ENCODE results near the gene CHD5. TPM values are rescaled to one million over a fixed set of nuclear protein-coding genes. Genes with fewer than 3 reads are reported as not detected.
A peak's percentile ranks its signal among the peaks of the same experiment; 100 is the strongest.

Gene CHD5
- total and polyA plus RNA-seq, 12 donors, result 0.07 to 56.5 (median 2.1) TPM; not detected in 2

DNA sequence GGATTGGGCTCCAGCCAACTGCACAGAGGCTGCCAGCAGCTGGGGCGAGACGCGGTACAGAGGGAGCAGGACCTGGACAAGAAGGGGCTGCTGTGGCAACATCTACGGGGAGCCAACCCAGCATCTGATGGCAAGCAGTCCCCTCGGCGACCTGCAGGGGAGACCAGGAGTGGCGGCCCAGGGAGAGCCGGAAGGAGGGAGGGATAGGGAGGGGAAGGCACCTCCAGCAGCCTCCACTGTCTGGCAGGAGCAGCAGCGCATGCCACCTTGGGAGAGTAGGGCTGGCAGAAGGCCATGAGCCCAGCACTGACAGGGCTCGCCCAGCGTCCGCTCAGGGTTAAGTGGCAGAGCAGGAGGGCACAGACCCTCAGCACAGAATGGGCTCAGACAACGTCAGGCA, 17.3 kb downstream of the CHD5 start:
- intact Hi-C loops (cut with DNase I), result no loop called here
- Histone ChIP-seq H3K4me3 (no peak overlapping the region), H3K27me3 (peaks cover 4% of the 10 kb centered on the region), H3K9me3 (replicated peaks in 1 of 3) (no peaks in the 10 kb centered on the region), H3K27ac (no peak overlapping the region), H3K36me3 (replicated peaks in 1 of 2) (no peaks in the 10 kb centered on the region), H3K4me1 (replicated peaks in 1 of 2) (no peaks in the 10 kb centered on the region)
- peak in 1 of 7 donors; percentile 76 for DNase-seq
- no peak for TF ChIP-seq POLR2A (IDR thresholded peaks at IDR 0.05)
- TF ChIP-seq, protein P1, sequence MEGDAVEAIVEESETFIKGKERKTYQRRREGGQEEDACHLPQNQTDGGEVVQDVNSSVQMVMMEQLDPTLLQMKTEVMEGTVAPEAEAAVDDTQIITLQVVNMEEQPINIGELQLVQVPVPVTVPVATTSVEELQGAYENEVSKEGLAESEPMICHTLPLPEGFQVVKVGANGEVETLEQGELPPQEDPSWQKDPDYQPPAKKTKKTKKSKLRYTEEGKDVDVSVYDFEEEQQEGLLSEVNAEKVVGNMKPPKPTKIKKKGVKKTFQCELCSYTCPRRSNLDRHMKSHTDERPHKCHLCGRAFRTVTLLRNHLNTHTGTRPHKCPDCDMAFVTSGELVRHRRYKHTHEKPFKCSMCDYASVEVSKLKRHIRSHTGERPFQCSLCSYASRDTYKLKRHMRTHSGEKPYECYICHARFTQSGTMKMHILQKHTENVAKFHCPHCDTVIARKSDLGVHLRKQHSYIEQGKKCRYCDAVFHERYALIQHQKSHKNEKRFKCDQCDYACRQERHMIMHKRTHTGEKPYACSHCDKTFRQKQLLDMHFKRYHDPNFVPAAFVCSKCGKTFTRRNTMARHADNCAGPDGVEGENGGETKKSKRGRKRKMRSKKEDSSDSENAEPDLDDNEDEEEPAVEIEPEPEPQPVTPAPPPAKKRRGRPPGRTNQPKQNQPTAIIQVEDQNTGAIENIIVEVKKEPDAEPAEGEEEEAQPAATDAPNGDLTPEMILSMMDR (IDR thresholded peaks at IDR 0.05), result peak in 1 of 6 experiments; percentile 16
- 48 to 63% (median 55%) methylated on average over 8 to 13 of the region's 13 CpGs for WGBS, 4 donors

GRCh38 chr1:6162341-6162740, 17.8 kb downstream of the CHD5 start:
- no peak for DNase-seq
- peaks cover 4% of the 10 kb centered on the region for H3K27me3 ChIP-seq
- H3K9me3 ChIP-seq (replicated peaks in 1 of 3), result no peaks in the 10 kb centered on the region
- no peak overlapping the region for H3K27ac ChIP-seq
- TF ChIP-seq, protein P1 (IDR thresholded peaks at IDR 0.05), result no peak
- TF ChIP-seq POLR2A (IDR thresholded peaks at IDR 0.05), result no peak
- H3K36me3 ChIP-seq (replicated peaks in 1 of 2), result no peaks in the 10 kb centered on the region
- intact Hi-C loops (cut with DNase I), result no loop called here
- 68 to 79% (median 74%) methylated on average over 5 to 7 of the region's 7 CpGs for WGBS, 4 donors
- no peak overlapping the region for H3K4me3 ChIP-seq
- H3K4me1 ChIP-seq (replicated peaks in 1 of 2), result no peaks in the 10 kb centered on the region

- Histone ChIP-seq H3K9me3 (replicated peaks in 1 of 3) (no peaks in the 10 kb centered on the region), H3K27me3 (peaks cover 4% of the 10 kb centered on the region), H3K4me3 (no peak overlapping the region), H3K4me1 (replicated peaks in 1 of 2) (no peaks in the 10 kb centered on the region), H3K27ac (no peak overlapping the region), H3K36me3 (replicated peaks in 1 of 2) (no peaks in the 10 kb centered on the region)
- intact Hi-C loops (cut with DNase I), result no loop called here
- TF ChIP-seq, protein P1 (IDR thresholded peaks at IDR 0.05), result no peak
- no peak for TF ChIP-seq POLR2A (IDR thresholded peaks at IDR 0.05)
- 70 to 78% (median 74%) methylated on average over 6 to 8 of the region's 8 CpGs for WGBS, 4 donors
- no peak for DNase-seq
These were observed 21.9 kb downstream of the CHD5 start for GRCh38 chr1:6158181-6158580.

DNA sequence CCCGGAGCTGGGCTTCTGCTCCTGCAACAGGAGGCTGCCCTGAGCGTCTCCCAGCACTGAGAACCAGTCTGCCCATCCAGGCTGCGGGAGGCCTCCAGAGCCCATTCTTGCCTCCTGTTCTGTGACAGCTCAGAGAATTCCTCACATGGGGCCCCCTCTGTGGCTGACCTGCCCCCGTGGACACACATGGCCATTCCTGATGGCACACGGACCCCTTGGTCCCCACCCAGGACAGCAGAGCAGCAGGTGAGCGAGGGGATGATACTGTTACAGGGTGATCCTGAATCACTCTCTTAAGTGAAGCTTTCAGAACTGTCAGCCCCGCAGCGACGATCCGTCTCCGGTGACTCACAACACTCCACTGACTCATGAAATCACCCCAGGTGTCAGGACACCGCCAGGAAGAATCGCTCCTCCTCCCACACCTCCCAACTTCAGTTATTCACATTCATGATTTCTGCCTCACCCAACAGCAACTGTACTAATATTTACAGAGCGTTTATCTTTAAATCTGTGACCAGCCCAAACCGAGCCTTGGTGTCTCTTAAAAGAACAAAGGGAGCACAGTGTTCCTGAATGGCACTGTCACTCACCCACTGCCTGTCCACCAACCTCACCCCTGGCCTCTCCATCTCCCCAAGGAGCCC, 22.5 kb downstream of the CHD5 start:
- WGBS, 4 donors, result 47 to 59% (median 49%) methylated on average over 11 to 15 of the region's 15 CpGs
- H3K36me3 ChIP-seq (replicated peaks in 1 of 2), result no peaks in the 10 kb centered on the region
- no peaks in the 10 kb centered on the region for H3K9me3 ChIP-seq (replicated peaks in 1 of 3)
- H3K4me1 ChIP-seq (replicated peaks in 1 of 2), result no peaks in the 10 kb centered on the region
- H3K27ac ChIP-seq, result no peak overlapping the region
- H3K27me3 ChIP-seq, result peaks cover 2% of the 10 kb centered on the region
- intact Hi-C loops (cut with DNase I), result no loop called here
- peak in 1 of 7 donors; percentile 80 for DNase-seq
- TF ChIP-seq POLR2A (IDR thresholded peaks at IDR 0.05), result no peak
- TF ChIP-seq, protein P1 (IDR thresholded peaks at IDR 0.05), result no peak
- no peak overlapping the region for H3K4me3 ChIP-seq

Measured in adrenal gland (tissue), 12 donors.